SW480 (cell line): Measurements from ENCODE around the gene SMYD3.

Source experiments
- DNase-seq: peaks from one replicate; pipeline ENCODE4 v3.0.0-alpha.2; 2016; ENCODE audit warnings: low spot score

SMYD3 gene

DNA sequence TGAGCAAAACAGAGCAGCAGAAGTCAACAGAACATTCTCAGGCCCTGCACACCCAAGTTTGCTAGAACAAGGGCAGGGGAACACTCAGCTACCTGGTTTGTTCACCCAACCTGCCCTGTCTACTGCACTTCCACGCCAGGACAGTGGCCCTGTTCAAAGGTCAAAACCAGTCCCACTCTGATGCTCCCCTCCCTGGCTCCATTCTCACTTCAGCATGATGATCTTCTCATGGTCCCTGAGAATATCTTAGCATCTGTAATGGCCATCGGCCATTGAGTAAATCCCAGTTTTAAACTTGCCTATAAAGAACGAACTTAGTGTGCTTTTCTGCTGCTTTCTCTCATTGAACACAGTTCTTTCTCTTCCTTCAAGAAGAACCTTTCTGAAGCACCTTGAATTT is 293.6 kb downstream of the SMYD3 start:
- DNase-seq, result no peak

DNA sequence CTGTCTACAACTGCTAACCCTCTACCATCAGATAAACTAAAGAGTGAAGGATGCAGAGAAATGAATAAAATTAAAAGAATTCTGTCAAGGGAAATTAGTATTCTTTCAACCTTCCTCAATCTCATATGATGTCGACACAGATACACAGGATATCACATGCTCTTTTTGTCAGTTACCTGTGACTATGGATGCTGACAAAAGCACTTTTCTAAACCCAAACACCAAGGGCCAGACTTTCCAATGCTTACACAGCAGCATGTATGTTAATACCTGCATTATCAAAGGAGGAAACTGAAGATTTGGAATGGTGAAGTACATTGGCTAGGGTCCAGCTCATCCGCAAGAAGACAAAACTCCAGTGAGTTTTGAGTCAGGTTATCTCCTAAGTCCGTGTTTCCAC is 294.0 kb downstream of the SMYD3 start:
- no peak for DNase-seq

DNA sequence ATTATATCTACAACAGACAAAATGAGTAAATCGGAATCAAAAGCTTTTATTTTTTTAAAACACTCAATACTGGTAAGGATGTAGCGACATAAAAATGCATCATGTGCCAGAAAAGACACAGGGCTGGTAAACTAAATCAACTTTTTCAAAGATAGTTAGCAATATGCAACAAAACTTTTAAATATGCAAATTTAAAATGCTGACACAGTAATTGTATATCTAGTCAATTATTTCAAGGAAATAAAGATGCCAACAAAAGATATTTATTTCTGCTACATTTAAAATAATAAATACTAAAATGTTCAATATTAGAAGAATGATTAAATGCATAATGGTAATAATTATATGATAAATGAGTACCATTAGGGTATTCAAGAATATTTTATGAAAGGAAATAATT is 295.1 kb downstream of the SMYD3 start:
- no peak for DNase-seq

DNA sequence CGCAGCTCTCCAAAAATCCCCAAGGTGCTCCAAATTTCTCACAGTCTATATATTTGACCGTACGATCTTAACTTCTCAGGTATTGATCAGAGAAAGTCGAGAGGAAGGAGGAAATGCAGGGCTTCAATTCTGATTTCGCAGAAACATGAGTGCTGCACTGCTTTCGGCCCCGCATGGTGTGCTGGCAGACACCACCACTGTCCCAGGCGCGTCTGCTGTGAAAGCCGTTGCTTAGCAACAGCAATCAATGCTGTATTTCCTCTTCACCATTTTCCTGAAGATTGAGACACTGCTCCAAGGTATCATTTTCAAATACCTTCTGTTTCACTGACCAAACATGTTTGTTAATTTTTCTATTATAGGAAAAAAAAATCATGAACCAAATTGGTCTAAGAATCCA is 296.3 kb downstream of the SMYD3 start:
- no peak for DNase-seq

DNA sequence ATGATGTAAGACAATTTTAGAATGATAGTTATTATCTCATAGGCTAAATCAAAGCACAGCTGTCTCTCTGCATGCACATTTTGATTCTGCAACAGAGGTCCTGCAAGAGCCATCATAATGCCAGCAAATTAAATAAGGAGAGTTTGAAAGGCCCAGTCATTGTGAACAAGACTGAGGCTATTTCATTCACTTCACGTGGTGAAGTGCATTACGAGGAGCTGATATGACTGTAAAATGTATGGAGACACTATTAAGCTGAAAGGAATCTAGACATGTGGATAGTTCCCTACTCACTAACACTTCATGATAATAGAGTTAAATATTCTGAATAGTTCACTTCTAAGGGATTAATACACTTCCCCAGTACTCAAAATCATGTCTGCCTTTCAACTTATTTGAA is 299.0 kb downstream of the SMYD3 start:
- DNase-seq, result no peak

DNA sequence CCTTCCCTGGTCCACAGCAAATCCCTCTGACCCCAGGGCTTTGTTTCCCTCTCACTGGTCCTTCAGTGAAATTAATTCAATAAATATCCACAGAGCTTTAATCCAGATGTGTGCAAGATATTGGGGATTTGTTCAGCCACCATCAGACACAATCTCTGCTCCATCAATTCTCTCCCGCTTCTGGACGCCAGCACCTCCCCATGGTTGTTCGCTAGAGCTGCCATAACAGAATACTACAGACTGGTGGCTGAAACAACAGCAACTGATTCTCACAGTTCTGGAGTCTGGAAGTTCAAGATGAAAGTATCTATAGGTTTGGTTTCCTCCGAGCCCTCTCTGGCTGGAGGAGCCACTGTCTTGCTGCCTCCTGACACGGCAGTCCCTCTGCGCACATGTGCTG is 303.9 kb downstream of the SMYD3 start:
- DNase-seq, result no peak

DNA sequence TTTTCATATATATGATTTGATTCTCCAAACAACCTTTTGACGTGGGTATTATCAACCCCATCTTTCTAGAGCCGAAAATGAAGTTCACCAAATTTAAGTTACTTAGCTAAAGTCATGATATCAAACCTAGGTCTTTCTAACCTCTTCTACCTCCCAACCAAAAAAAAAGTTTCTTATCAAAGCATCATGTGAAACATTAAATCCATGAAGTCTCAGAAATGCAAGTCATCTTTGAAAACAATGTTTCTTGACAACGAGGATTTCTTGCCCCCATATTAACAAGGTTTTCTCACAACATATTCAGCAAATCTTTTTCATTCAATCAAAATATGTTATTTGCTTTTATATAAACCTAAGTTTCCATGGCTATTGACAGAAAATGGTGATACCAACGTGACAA is 306.3 kb downstream of the SMYD3 start:
- no peak for DNase-seq

DNA sequence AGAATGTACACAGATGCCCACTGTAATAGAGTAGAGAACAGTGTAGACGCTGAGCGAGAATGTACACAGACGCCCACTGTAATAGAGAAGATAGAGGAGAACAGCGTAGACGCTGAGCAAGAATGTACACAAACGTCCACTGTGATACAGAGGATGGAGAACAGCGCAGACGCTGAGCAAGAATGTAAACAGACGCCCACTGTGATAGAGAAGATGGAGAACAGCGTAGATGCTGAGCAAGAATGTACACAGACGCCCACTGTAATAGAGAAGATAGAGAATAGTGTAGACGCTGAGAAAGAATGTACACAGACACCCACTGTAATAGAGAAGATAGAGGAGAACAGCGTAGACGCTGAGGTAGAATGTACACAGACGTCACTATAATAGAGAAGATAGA is 306.9 kb downstream of the SMYD3 start:
- DNase-seq, result no peak

DNA sequence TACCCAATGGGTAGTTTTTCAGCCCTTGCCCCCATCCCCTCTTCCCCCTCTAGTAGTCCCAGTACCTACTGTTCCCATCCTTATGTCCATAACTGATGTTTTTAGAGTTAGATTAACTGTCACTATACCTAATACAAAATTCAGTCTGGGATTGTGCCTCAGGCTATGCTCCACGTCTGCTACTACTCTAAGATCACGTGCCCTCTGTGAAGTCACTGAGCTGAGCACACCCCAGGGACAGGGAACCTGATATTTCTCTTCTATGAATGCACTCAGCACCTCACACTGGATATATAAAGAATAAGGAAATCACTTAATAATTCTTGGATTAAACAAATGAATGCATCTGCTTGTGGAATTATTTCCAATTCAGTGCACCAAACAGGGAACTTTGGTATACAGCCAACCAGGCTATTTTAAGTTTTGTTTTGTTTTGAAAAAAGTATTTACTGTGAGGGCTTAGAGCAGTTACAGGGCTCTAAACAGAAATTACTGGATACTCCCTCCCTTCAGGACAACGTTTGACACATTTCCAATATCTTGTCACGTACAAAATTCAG is 307.9 kb downstream of the SMYD3 start:
- DNase-seq, result no peak

DNA sequence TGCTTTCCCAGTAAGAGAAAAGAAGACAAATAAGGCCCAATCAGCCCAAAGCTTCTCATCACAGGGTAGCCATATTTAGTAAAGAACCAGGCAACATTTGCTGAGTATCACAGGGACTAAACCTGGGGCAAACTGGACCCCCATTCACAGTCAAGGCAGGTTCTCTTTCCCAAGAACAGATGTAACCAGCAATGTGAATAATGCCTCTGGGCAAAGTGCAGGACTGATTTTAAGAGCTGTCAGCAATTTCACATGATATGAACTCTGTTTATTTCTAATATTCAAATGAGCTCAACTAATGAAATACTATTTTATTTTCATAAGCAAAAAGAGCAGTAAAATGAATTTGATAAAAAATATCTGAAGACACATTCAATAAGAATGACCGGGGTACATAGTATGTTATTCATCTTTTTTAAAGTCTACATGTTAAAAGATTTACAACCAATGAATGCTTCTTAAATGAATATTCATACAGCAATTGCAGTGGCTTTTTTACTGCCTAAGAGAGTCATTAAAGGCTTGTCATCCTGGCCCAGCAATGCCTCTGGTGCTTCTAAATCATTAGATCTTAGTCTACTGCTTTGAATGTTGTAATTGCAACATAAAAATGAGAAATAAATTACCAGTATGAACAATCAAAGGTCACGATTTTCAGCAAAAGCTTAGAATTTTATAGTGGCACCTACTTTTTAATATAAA is 308.8 kb downstream of the SMYD3 start:
- DNase-seq, result no peak

DNA sequence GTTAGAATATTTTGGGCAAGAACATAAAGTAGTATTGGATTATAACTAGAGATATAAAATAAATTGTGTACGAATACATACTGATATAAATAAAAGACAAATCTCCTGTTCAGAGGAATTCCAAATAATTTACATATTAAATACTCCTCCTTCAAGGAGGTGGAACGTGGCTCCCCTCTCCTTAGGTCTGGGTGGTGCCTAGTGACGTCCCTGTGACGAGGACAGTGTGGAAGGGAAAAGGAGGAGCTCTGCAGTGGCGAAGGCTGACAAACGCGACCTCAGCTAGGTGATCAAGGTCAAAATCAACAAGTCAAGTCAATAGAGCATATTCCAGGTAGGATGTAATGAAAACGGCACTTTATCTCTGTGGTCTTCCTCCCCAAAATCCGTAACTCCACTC is 310.0 kb downstream of the SMYD3 start:
- DNase-seq, result no peak

DNA sequence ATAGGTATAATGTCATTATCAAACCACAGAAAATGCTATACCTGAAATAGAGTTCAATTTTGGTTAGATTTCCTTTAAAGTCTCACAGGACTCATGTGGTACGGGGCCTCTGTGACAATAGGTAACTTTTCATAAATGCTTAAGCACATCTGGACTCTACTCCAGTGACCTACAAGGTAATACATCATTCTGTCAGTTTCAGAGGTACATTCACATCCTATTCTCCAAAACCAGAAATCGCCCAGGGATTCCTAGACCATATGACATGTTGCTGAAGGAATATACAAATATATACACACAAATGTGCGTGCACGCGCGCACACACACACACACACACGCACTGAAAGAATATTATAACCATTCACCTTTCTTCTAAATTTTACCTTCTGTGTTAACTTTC is 311.8 kb downstream of the SMYD3 start:
- DNase-seq, result no peak

DNA sequence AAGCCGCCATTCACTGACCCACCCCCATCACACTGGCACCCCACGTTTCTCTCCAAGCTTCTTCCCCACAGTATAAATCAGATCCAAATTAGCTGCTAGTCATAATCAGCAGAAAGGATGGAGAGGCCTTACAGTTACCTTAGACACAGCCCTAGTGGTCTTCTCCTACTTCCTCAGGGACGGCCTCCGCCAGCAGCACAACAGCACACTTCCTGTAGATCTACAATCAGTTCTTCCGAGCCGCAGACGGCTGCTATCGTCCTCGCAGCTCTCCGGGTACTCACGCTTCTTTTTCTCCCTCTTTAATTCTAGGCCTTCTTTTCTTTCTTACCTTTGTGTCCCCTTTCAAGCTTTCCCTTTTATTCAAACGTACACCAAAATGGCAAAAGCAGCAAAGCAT is 313.5 kb downstream of the SMYD3 start:
- DNase-seq, result no peak

DNA sequence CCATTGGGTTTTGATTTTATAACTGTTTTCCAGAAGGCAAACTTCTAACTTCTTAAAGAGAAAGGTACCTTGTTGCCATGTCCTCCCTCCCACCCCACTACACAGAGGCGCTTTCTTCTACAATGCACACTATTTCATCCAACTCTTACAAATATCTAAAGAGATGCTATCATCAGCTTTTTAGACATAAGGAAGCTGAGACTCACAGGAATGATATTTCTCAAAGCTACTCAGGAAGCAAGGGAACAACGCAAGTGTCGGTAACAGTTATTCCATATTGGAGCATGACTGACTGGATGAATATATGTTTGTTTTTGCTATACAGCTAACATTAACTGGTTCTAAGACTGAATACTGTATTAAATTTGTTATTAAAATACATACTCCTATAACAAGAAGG is 318.0 kb downstream of the SMYD3 start:
- no peak for DNase-seq

DNA sequence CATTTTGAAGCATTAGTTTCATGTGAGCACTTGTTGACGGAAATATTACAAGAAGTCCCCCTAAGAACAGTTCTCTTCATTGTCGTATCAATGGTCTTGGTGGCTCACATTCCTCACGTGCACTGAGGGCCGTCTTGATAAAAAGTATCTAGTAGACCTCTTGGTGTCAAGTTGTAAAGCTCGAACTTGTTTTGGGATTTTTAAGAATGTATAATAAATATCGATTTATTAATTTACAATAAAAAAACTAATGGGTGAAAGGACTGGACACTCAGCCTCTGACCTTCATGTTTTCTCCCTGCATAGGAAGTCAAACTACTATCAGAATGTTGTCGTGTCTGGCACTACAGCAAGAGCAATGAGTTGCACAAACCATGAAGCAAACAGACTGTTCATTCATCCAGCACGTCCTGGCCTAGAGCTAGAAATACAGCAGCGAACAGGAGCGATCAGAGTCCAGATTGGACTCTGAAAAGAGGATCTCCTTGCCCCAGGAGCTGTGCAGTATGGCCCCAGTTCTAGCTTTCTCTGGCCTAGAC is 319.2 kb downstream of the SMYD3 start:
- DNase-seq, result no peak

DNA sequence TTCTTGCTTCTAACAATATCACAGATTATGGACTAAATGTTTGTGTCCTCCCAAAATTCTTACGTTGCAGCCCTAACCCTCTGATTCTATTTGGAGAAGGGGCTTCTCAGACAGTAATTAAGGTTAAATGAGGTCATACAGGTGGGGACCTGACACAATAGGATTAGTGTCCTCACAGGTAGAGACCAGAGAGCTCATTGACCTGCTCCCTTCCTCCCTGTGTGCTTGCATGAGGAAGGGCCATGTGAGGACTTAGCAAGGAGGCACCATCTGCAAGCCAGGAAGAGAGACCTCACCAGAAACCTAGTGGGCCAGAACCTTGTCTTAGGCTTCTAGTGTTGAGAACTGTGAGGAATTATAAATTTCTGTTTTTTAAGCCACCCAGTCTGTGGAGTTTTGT is 322.6 kb downstream of the SMYD3 start:
- no peak for DNase-seq

DNA sequence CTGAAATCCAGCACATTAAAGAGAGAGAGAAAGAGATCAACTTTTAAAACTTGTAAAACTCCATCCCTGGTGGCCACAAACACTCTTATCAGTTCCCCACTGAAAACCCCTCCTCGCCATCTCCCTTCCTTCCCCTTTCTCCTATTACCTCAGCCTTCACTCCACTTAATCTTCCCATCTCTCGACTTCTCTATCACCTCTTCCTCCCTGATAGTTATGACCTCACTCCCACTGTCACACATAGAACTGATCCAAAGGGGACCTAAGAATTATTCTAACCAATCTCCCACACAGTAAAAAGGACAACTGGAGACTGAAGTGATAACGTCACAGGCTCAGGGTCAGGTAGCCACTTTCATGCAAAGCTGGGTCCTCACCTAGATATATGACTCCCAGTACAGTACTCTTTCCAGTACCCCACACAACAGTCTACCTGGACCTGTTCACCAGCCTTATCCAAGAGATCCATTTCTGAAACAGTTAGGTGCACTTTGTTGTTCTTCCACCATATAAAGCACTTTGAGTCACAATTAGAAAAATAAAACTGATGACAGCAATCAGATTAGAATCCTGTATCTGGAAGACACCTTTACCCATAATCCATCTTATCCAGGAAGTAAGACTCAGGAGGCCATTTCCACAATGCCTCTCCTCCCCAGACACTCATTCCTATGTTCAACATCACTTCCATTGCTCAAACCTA is 324.8 kb downstream of the SMYD3 start:
- no peak for DNase-seq

DNA sequence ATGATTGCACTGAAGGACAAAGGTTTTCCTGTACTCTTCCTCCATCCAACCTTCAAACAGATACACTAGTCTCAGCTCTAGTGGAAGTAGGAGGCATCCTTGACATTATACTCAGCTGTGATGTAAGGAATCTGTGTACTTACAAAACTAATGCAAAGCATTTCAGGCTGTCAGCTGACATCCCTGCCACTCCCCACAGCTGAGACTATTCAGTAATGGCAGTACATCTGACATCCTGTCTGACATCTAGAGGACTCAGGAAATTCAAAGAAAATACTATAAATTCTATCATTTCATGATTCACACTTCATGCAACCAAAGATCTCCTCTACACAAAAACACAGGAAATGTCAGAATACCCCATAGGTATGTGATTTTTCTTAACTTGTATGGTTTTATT is 325.8 kb downstream of the SMYD3 start:
- no peak for DNase-seq

DNA sequence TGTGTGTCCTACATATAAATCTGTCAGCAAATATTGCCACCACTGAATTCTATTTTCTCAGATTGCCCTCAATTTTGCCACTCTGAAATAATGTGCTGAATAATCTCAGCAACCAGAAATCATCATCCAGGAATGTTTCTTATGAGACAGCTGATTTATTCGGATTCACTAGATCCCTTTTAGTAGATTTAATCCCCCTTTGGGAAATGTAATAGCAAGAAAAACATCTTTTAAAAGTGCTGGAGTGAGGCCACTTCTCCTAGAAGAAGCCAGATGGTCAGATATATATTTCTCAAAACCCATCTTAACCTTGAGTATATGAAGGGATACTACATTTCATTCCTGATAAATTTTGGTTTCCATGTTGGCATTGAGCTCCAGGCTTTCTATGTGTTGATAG is 327.7 kb downstream of the SMYD3 start:
- DNase-seq, result no peak

DNA sequence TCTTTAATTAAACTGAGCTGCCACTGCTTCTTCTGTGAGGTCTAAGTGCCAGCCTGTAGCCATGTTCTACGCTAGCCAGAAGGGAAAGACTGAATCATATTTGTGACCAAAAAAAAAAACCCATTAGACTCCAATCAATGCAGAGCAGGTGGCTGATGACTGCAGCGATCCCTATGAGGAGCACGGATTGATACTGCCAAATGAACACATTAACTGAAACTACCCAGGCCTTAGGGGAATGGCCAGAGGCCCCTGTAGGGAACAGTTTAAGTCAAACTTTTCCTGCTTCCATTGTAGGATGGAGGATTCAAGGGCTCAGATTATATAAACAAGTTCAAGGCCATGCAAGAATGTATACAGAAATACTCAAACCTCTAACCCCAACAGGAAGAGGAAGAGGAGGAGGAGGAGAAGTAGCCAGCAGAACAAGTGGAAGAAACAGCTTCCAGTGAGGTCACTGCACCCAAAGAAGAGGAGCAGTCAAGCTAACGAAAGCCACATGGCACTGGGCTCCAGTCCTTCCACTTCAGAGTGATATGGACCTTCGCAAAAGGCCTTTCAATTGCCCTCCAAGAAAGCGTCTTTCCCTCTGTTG is 328.3 kb downstream of the SMYD3 start:
- DNase-seq, result no peak

DNA sequence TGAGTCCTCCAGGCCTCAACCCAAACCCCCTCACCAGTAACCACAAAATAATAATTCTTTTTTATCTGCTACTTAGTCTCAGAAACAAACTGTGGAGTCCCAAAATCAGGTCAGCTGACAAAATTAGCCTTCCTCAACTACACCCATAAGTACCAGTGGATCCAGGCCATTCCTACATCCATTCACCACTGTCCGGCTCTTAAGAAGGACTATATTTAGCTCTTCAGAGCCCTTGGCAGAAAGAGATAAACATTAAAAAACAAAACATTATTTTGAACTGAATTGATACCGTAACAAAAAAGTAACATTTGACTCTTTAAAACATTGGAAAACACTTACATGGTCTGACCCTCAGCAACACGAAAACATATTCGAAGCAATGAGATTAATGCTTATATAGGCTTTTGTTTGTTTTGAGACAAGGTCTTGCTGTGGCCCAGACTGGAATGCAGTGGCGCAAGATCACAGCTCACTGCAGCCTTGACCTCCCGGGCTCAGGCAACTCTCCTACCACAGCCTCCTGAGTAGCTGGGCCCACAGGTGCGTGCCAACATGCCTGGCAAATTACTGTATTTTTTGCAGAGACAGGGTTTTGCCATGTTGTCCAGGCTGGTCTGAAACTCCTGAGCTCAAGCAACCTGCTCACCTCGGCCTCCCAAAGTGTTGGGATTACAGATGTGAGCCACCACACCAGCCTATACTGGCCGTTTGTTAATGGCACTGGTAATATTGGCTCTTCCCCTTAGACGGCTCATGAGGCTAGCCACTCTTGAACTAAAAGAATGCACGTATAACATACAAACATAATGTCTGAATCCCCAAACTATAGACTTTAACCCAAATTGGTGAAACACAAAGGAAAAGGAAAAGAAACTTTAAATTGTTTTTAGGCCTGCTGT is 330.7 kb downstream of the SMYD3 start:
- DNase-seq, result no peak
